ENCODE results near the gene MYBPHL.

DNA sequence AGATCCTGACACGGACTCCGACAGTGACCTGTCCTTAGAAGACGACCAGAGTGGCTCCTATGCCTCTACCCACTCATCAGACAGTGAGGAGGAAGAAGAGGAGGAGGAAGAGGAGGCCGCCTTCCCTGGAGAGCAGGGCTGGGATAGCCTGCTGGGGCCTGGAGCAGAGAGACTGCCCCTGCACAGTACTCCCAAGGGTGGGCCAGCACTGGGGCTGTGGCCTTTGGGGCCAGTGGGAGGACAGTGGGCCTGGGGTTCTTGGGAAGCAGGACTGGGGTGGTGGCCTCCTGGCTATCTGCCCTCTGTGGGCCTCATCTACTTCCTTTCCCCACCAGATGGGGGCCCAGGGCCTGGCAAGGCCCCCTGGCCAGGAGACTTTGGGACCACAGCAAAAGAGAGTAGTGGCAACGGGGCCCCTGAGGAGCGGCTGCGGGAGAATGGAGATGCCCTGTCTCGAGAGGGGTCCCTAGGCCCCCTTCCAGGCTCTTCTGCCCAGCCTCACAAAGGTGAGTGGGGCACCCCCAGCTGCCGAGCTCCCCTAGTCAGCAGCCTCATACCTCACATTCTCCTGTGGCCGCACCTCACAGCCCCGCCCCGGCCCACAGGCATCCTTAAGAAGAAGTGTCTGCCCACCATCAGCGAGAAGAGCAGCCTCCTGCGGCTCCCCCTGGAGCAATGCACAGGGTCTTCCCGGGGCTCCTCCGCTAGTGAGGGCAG lies 33.8 kb downstream of the MYBPHL start:
- TF ChIP-seq POLR2A (IDR thresholded peaks at IDR 0.05), result no peak
- TF ChIP-seq, protein P1, sequence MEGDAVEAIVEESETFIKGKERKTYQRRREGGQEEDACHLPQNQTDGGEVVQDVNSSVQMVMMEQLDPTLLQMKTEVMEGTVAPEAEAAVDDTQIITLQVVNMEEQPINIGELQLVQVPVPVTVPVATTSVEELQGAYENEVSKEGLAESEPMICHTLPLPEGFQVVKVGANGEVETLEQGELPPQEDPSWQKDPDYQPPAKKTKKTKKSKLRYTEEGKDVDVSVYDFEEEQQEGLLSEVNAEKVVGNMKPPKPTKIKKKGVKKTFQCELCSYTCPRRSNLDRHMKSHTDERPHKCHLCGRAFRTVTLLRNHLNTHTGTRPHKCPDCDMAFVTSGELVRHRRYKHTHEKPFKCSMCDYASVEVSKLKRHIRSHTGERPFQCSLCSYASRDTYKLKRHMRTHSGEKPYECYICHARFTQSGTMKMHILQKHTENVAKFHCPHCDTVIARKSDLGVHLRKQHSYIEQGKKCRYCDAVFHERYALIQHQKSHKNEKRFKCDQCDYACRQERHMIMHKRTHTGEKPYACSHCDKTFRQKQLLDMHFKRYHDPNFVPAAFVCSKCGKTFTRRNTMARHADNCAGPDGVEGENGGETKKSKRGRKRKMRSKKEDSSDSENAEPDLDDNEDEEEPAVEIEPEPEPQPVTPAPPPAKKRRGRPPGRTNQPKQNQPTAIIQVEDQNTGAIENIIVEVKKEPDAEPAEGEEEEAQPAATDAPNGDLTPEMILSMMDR (IDR thresholded peaks at IDR 0.05), result no peak
